T-helper 1 cell (primary cell): ENCODE measurements around the gene PKLR.
"Not testable (repeated sequence)": the region's sequence is repeated elsewhere in the genome, so short reads cannot be mapped to it uniquely, and the experiment has no call there.

Experiments
- DNase-seq, 5 donors: peaks; one replicate each; pipeline ENCODE4 v3.0.0-alpha.2; 2012 to 2020

Gene PKLR

GRCh38 chr1:155316922-155317321 is 15.7 kb upstream of the PKLR start:
- DNase-seq = no peak

GRCh38 chr1:155313261-155313660 is 12.0 kb upstream of the PKLR start:
- DNase-seq = no peak

GRCh38 chr1:155309423-155310021 is 8.3 kb upstream of the PKLR start:
- DNase-seq = no peak

GRCh38 chr1:155308493-155309422 is 7.5 kb upstream of the PKLR start, which contains the start of gene FDPS:
TSS of gene FDPS (plus strand) at chr1:155308866. CDS start at chr1:155309790, 924 bp downstream.
- peak; percentile 94 to 99 (median 97) for DNase-seq

GRCh38 chr1:155307247-155307740 is 6.1 kb upstream of the PKLR start:
- peak in 1 of 5 donors; percentile 38 for DNase-seq

GRCh38 chr1:155305881-155306391 is 4.7 kb upstream of the PKLR start:
- no peak for DNase-seq

- no peak for DNase-seq
These were observed 3.4 kb upstream of the PKLR start for GRCh38 chr1:155304558-155305063.

- no peak for DNase-seq
These were observed 497 bp downstream of the PKLR start for GRCh38 chr1:155300553-155301329.

GRCh38 chr1:155300024-155300423 is 1.2 kb downstream of the PKLR start:
- no peak for DNase-seq

- DNase-seq = no peak
These were observed 3.9 kb downstream of the PKLR start for GRCh38 chr1:155297384-155297783.

GRCh38 chr1:155296661-155297060 is 4.6 kb downstream of the PKLR start:
- DNase-seq = no peak

- DNase-seq = no peak
These were observed 5.3 kb downstream of the PKLR start for GRCh38 chr1:155295942-155296267.

GRCh38 chr1:155295183-155295941 is 5.9 kb downstream of the PKLR start:
- DNase-seq = no peak

- no peak for DNase-seq
These were observed 6.6 kb downstream of the PKLR start for GRCh38 chr1:155294520-155295182.

- no peak for DNase-seq
These were observed 8.0 kb downstream of the PKLR start for GRCh38 chr1:155293086-155293749.

GRCh38 chr1:155291006-155291405 is 10.2 kb downstream of the PKLR start:
- not testable (repeated sequence) for DNase-seq

GRCh38 chr1:155287987-155288543 is 13.2 kb downstream of the PKLR start:
- DNase-seq = no peak

- no peak for DNase-seq
These were observed 14.7 kb downstream of the PKLR start for GRCh38 chr1:155286544-155286943.

GRCh38 chr1:155285631-155286044 is 15.6 kb downstream of the PKLR start:
- DNase-seq = no peak

GRCh38 chr1:155285063-155285462 is 16.2 kb downstream of the PKLR start:
- no peak for DNase-seq
